Stimulated activated CD4-positive, alpha-beta T cell treated with anti-CD3 and anti-CD28 coated beads, Interleukin-4, amount 100 ng/mL, for 4 hours (primary cell): ENCODE measurements around the gene GATA6.

Experiments used
- DNase-seq, 2 experiments: peaks; one replicate each; pipeline ENCODE4 v3.0.0-alpha.2; 2020

Gene GATA6

DNA sequence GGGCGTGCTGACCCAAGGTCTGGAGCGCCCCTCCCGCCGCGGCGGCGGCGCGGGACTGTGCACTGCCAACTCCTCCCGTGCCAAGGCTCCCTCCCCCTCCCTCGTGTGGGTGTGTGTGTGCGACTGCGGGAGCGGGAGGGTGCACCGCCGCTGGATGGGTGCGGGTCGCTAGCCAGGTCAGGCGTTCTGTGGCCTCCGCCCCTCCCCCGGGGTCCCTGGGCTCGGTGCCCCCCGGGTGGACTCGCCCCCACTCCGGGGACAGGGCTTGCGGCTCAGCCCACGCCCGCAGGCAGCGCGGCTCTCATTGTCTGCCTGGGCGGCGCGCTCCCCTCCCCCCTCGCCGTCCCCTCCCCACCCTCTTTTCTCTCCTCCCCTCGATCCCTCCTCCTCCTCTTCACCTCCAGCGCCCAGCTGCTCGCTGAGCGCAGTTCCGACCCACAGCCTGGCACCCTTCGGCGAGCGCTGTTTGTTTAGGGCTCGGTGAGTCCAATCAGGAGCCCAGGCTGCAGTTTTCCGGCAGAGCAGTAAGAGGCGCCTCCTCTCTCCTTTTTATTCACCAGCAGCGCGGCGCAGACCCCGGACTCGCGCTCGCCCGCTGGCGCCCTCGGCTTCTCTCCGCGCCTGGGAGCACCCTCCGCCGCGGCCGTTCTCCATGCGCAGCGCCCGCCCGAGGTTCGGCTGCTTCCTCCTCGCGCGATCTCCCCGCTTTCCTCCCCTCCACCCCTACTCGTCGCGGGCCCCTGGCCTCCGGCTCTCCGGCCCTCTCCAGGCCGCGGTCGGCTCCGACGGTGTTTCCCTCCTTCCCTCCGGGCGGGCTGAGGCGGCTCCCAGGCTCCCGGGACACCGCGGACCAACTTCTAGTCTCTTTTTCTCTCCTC, at the start of gene GATA6:
TSS of gene GATA6 (plus strand) at position 579 of the 878 bp plus-strand sequence. CDS start 1,556 bp downstream, outside the sequence.
- DNase-seq: no peak

- DNase-seq: no peak
These were observed 44.4 kb upstream of the GATA6 start for GRCh38 chr18:22124970-22125369.

- no peak for DNase-seq
These were observed 40.4 kb upstream of the GATA6 start for GRCh38 chr18:22128954-22129353.

GRCh38 chr18:22129778-22130177, 39.6 kb upstream of the GATA6 start:
- DNase-seq: no peak

- DNase-seq: no peak
These were observed 37.1 kb upstream of the GATA6 start for GRCh38 chr18:22132258-22132657.

DNA sequence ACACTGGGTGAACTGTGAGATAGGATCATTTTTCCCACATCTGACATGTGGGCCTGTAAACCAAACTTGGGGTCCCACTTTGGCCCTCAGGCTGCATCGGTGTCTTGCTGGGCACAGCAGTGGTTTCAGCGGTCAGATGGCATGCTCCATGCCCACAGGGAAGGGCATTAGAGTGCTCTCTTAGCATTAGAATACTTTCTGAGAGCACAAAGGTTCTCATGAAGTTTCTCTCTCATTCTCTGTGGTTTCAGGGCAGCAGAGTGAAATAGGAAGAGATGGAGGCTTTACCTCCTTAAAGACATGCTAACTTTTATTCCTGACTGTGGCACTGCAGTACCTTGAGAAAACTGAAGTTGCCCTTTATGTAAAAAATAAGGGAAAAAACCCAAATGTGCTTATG, 36.6 kb upstream of the GATA6 start:
- no peak for DNase-seq

DNA sequence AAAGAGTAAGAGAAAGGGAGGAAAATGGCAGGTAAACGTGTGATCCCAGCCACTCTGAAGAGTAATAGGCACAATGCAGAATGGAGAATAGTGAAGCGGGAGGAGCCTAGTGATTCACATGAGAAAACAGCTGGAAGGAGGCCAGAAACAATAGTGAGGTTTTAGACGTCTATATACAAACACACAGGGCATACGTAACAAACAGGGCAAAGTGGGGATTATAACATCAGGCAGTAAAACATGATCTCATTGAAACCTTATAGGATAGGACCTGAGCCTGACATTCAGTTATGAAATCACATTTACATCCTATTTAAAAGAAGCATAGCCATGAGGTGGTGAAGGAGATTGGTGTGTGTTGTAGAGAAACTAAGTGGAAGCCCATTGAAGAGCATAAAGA, 33.0 kb upstream of the GATA6 start:
- DNase-seq: no peak

- DNase-seq: no peak
These were observed 28.2 kb upstream of the GATA6 start for GRCh38 chr18:22141211-22141610.

GRCh38 chr18:22143347-22144340, 25.7 kb upstream of the GATA6 start:
- DNase-seq: no peak

- no peak for DNase-seq
These were observed 24.2 kb upstream of the GATA6 start for GRCh38 chr18:22145160-22145559.

GRCh38 chr18:22149710-22150109, 19.7 kb upstream of the GATA6 start:
- DNase-seq: no peak

DNA sequence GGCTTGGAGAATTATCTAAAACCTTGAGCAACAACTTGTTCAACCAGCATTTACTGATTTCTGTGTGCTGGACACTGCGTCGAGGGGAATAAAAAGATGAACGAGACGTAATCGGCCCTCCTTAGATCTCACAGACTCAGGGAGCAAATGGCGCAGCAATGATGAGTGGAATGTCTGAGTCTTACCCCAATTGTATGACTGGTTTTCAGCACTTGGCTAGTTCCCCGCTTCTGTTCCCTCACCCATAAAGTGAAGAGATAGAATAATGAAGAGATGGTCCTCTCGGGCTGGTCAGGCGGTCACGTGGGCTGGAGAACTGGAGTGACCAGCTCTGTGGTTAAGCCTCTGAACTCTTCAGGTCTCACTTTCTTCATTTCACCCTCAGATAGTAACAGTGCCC, 17.3 kb upstream of the GATA6 start:
- no peak for DNase-seq

- DNase-seq: no peak
These were observed 16.0 kb upstream of the GATA6 start for GRCh38 chr18:22153428-22153827.

GRCh38 chr18:22155584-22155983, 13.8 kb upstream of the GATA6 start:
- no peak for DNase-seq

- DNase-seq: no peak
These were observed 10.4 kb upstream of the GATA6 start for GRCh38 chr18:22159014-22159413.

DNA sequence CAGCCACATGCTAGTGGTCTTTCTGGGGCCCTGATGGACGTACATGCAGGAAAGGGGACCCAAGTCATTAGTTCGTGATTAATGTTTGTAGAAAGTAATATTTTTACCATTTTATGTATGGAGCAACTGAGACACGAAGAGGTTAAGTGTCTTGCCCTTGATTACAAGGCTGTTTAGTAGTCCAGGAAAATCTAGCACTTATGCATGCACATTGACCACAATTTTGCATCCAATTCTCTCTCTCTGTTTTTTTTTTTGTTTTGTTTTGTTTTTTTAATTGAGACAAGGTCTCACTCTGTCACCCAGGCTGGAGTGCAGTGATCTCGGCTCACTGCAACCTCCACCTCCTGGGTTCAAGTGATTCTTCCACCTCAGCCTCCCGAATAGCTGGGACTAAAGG, 8.3 kb upstream of the GATA6 start:
- DNase-seq: no peak

DNA sequence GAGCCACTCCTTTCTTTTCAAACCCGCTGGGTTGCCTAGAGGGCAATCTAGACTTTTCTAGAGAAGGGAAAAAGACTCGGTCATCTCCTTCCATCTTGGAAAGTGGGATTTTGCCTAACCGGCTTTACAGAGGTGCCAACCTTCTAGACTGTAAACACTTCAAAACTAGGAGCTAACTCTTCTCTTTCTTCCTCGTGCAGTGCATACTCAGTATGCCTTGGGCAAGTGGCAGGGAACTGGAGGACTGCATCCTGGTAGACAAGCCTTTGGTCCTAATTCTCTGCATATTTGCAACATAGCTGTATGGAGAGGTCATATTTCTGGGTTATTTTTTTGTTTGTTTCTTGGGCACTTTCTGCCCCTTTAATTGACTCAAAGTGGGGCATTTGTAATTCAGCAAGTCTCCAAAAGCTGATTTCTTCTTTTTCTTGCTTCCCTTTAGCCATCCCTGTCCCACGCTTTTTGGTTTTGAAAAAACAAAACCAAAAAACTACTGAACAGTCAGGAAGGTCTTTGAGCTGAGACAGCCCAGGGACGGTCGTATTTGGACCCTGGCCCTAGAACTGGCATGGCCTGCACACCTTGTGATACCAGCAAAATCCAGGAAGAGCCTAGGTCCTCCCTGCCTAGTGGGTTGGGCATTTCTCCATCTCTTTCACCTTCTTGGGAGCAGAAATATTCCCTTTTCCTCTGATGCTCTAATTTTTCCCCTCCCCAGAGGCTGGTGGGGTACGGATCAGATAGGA, 5.8 kb upstream of the GATA6 start:
- no peak for DNase-seq

GRCh38 chr18:22164337-22165048, 4.9 kb upstream of the GATA6 start:
- no peak for DNase-seq

GRCh38 chr18:22165049-22165602, 4.3 kb upstream of the GATA6 start:
- DNase-seq: no peak

DNA sequence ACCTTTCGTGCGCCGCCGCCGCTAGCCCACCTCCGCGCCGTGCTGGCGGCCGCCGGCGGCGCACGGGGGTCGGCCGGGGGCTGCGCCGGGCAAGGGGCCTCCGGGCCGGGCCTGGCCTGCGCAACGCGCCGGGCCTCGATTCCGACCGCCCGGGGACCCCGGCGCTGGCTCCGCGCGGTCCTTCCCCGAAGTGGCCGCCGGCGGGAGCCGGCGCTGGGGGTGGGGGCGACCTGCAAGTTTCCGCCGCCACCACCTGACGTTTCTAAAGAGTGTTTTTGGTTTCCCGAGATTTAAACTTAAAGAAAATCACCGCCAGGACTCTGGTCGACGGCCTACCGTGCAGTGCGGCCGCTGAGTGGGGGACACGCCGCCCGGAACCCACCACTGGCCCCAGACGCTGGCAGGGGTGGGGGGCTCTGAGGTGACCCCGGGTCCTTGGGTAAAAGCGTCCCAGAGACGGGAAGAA, 3.8 kb upstream of the GATA6 start:
- DNase-seq: no peak

DNA sequence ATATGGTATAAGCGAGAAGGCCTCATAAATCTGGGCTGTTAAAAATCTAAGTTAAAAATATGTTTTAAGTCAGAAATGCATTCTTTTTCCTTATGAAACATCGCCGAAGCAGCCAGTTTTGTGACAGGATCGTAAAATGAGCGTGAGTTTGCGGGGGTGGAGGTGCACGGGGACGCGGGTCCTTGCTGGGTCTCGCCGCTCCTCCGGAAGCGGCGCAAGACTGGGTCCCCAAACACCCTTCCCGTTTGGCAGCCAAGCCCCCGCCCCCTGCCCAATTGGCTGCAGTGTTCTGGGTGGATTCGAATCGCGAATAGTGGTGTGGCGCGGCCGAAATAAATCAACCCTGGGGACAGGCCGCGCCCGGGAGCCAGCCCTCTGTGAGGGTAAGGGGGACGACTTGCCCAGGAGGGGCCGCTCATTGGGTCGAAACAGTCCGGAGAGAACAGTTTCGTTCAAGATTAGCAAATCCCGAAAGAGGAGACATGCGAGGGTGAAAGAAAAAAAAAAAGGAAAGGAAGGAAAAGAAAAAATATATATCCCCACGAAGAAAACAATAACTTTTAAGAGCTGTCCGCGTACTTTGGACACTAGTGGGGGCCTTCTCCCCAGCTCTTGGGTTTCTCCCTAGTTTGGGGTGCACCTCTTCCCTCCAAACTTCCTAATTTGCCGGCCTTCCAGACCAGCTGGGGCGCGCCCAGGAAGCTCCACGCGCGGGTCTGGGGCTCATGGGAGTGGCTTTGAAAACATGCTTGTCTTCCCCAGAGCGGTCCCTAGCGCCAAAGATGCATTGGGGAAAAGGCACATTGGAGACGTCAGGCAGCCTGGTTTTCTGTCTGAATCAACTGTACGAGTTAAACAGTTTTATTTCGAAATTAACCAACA, 3.1 kb upstream of the GATA6 start:
- DNase-seq: no peak
